Measurements from ENCODE around the gene KCNQ1.

DNA sequence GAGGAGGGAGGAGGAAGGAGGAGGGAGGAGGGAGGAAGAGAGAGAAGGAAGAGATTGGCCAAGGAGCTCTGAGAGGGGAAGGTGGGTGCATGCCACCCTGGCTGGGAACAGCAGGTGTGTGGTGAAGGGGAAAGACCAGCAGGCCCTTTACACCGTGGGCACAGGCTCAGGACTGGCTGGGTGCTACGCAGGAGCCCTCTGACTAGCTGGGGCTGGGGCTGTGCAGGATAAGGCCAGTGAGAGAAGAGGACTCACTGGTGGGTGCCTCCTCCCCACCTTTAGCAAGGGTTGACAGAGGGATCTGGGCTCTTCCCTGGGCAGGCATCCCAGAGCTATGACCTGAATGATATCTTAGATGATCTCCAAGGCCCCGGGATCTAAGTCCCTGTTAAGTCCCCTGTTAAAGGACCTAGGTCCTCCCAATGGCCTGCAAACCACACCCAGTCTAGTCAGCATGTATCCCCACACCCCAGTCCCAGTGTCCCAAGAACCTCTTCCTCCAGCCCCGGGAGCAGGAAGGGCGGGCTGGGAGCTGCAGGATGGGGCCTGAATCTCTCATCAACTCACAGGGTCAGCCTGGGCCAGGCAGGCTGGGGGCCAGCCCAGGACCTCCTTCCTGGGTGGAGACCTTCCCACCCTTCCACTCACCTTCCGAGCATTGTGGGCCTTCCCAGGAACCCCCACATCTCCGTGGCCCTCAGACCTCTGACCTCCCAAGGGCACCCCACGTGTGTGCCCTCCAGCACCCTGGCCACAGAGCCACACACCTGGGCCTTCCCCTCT is 385.4 kb downstream of the KCNQ1 start:
- TF ChIP-seq FOXJ3 (CRISPR knock-in tag; IDR thresholded peaks at IDR 0.05): no peak
- TF ChIP-seq CTCF (IDR thresholded peaks at IDR 0.05): no peak
- TF ChIP-seq RFX5 (IDR thresholded peaks at IDR 0.05; ENCODE audit: low read length): no peak
- TF ChIP-seq TEAD4 (IDR thresholded peaks at IDR 0.05; ENCODE audit: borderline replicate concordance, insufficient read depth): no peak
- no peak for TF ChIP-seq PBX3 (IDR thresholded peaks at IDR 0.05)
- TF ChIP-seq, protein P1, sequence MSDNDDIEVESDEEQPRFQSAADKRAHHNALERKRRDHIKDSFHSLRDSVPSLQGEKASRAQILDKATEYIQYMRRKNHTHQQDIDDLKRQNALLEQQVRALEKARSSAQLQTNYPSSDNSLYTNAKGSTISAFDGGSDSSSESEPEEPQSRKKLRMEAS (IDR thresholded peaks at IDR 0.05; ENCODE audit: low read depth): no peak
- no peak for TF ChIP-seq EP300 (IDR thresholded peaks at IDR 0.05; ENCODE audit: borderline replicate concordance in 1 of 2, low read depth in 1 of 2, low read length in 1 of 2)
- TF ChIP-seq ELF1 (IDR thresholded peaks at IDR 0.05): no peak

Measured in SK-N-SH (cell line).